GM19351 (cell line): ENCODE measurements around the gene PNPLA1.

Experiments
- ATAC-seq: cut with Tn5 transposase; IDR thresholded peaks from one replicate; pipeline ENCODE4 v1.9.1; 2021; ENCODE audit warnings: mild to moderate bottlenecking, moderate library complexity; ENCODE audit not compliant: unreplicated experiment

PNPLA1 gene

DNA sequence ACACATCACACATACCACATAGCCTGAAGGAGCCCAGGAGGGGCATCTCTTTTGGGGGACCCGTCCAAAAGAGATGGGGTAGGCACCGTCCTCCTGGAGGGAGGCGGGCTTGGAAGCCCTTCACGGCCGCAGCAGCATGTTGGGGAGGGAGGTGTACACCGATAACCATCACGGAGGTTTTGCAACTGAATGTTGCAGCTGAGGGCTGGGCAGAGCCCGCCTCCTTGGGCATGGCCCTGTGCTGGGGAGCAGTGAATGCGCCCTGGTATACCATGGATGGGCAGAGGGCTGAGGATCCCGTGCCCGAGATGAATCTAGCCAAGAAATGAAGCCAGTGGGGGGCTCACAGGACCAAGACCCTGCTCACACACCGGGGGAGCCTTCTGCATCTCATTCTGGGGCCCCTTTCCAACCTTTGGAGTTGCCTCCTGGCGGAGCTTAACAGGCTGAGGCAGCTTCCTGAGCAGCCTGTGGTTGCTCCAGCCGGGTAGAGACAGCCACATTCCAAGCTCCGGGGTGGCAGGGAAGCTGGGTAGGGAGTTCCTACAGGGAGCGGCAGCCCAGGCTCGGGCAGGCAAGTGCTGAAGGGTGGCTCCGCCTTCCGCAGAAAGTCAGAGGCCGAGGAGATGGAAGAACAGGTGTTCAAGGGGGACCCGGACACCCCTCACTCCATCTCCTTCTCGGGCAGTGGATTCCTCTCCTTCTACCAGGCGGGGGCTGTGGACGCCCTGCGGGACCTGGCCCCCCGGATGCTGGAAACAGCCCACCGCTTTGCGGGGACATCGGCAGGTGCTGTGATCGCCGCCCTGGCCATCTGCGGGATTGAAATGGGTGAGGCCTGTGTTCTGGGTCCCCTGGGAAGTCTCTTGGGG is at the start of gene PNPLA1:
TSS of gene PNPLA1 (plus strand) at position 227 of the 872 bp plus-strand sequence. CDS start at position 627, 400 bp downstream.
- ATAC-seq = no peak

- ATAC-seq = no peak
Measured at GRCh38 chr6:36220226-36220625, 49.6 kb upstream of the PNPLA1 start.

- ATAC-seq = no peak
Measured at GRCh38 chr6:36221674-36222073, 48.2 kb upstream of the PNPLA1 start.

DNA sequence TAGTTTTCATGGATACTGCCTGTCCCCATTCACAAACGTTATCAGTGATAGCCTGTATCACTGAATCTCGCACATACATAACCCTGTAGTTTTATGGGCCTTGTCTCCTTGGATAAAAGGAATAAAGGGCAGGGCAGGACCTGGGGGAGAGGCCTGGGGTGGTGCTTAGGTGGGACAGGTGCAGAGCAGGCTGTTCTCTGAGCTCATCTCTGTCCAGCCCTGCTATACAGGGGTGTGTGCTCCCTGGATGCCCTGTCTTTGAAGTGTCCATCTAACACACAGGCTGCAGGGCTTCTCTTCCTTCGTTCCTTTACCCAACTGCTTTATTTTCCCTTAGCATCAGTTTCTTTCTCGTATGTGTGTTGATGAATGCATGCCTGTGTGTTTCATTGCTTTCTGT is 46.9 kb upstream of the PNPLA1 start:
- no peak for ATAC-seq

DNA sequence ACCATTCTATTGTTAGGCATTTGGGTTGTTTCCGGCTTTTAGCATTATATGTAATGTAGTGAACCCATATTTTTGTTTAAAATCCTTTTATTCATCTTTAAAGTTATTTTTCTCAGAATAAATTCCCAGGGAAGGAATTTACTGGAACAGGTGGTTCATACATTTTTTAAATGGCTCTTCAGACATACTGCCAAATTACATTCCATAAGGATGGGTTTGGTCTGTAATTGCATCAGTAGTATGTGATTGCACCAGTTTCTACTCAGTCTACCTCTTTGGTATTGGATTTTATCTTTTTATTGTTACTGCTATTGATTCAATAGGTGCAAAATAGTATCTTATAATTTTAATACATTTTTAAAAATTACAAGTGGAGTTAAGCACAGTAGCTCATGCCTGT is 46.2 kb upstream of the PNPLA1 start:
- ATAC-seq = no peak

DNA sequence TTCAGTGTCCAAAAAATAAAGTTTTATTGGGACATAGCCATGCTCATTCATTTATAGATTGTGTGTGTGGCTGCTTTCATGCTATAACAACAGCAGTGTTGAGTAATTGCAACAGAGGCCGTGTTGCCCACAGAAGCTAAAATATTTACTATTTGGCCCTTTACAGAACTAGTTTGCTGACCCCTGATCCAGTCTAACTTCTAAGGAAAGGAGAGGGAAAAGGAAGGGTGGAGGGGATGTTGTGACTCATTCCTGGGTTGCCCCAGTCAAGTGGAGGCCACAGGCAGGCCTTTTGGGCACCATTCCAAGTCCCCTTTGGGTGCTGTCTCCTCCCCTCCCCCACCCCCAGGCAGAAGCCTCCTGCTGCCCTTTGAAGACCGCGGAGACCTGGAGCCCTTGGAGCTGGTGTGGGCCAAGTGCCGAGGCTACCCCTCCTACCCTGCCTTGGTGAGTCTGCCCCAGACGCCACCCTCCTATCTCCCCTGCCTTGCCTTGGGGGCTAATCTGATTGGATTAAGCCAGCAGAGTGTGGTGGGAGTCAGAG is 44.9 kb upstream of the PNPLA1 start:
- no peak for ATAC-seq

DNA sequence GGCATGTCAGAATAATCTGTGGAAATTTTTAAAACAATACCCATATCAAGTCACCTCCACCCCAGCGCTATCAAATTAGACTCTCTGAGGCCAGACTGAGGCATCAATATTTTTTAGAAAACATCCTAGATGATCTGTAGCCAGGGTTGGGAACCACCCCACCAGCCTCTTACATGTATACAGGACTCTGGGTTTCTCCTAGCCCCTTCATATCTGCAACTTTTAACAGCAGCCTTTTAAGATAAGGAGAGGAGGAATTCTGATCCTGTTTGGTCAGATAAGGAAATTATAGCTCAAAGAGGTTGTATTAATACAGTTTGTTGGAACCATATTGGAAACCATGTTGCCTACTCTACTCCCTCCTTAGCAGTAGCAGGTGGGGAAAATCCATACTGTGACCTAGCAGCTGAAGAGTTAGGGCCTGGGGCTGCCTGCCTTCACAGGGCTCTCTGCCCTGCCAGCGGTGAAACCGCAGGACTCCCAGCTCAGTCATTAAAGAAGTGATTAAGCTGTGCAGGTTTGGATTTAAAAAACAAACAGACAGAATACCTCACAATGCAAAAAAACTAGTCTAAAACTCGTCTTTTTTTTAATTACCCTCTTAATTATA is 43.3 kb upstream of the PNPLA1 start:
- no peak for ATAC-seq

- no peak for ATAC-seq
Measured at GRCh38 chr6:36227379-36228228, 42.3 kb upstream of the PNPLA1 start.

GRCh38 chr6:36229223-36229622 is 40.6 kb upstream of the PNPLA1 start:
- ATAC-seq = no peak

DNA sequence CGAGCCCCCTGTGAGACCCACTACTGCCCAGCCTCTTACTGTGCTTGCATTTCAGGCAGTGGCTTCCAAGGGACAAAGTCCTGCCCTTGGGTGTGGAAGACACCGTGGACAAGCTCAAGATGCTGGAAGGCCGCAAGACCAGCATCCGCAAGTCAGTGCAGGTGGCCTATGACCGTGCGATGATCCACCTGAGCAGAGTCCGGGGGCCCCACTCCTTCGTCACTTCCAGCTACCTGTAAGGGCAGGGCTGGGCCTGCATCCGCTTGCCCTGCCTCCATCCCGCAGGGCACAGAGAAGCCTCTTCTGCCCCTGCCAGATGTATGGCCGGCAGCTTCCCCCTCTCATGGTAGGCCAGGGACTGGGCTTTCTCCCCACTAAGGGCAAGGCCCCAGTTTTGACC is 39.5 kb upstream of the PNPLA1 start:
- ATAC-seq = no peak

DNA sequence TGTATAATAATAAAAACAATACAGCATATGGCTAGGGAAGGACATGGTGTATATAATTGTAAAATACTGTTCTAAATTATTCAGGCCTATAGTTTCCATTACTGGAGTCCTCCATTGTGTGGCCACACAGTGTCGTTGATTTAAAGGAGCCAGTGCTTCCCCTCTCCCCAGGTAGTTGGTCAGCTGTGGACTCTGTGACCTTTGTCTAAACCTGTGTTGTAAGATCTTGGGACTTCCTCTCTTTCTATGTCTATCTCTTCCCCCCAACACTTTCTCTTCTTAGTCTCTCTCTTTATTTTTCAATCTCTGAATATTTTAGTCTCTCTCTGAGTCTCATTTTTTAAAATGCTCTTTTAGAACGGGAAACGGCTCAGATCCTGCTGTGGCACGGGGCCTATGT is 37.7 kb upstream of the PNPLA1 start:
- no peak for ATAC-seq

DNA sequence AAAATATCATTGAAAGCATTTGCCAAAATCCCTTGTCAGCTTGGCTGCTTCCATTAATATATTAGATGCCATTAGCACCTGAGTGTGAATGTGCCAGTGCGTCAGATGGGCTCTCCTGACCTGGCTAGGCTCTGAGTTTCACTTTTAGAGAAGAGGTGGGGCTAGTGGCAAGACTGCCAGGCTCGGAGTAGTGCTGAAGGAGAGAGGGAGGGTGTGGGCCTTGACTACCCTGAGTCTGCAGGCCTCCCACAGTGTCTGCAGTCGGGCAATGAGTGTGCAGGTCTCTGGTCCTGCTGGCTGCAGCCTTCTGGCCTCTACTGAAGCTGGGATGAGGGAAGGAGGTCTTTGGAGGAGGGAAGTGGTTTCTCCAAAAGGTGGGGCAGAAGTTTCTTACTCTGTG is 34.6 kb upstream of the PNPLA1 start:
- no peak for ATAC-seq

GRCh38 chr6:36235862-36236261 is 34.0 kb upstream of the PNPLA1 start:
- no peak for ATAC-seq

DNA sequence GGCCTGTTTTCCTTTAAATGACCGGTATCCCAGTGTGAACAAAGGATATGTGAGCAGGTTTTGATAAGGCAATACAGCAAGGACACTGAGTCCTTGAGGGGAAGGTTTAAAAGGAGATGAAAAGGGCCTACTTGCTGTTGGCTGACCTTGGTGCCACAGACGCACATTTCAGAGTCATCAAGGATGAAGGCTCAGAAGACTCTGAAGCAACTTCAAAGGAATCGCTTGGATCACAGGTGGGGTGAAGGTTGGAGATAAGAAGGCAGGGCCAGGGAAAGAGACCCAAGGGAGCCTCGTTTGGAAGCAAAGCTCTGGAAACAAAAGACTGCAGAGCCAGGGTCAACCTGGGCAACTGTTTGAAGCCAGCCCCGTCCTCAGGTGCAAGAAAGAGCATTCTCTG is 30.1 kb upstream of the PNPLA1 start:
- ATAC-seq = no peak

DNA sequence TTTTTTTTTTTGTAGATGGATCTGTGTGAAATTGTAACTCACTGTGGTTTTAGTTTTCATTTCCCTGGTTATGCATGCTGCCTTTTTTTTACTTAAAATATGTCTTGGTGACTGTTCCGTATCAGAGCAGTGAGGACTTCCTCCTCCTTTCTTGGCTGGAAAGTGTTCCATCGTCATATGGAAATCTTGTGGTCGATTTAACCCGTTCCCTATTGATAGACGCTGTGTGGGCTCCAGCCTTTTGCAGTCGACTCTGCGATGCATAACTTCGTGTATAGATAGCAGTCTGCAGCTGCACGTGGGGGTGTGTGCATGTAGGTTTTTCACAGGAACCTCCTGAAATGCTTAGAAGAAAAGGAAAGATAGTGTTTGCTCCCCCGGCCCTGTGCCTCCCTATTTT is 28.1 kb upstream of the PNPLA1 start:
- ATAC-seq = peak; percentile 58

GRCh38 chr6:36242161-36242560 is 27.7 kb upstream of the PNPLA1 start:
- no peak for ATAC-seq

DNA sequence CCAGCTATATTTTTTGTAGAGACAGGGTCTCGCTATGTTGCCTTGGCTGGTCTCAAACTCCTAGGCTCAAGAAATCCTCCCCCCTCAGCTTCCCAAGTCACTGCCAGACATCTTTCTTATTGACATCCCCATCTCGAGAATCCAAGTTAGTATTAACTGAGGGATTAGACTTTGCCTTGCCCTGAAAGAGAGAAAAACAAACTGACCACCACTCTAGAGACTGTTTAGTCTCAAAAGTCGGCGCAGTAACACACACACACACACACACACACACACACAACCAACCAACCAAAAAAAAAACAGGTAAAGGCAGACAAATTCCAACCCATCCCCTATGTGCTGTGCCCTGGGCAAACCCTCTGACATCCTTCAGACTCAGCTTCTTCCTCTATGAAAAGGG is 27.2 kb upstream of the PNPLA1 start:
- no peak for ATAC-seq

- no peak for ATAC-seq
Measured at GRCh38 chr6:36243562-36244212, 26.2 kb upstream of the PNPLA1 start.

GRCh38 chr6:36244641-36245280 is 25.1 kb upstream of the PNPLA1 start:
- ATAC-seq = no peak

DNA sequence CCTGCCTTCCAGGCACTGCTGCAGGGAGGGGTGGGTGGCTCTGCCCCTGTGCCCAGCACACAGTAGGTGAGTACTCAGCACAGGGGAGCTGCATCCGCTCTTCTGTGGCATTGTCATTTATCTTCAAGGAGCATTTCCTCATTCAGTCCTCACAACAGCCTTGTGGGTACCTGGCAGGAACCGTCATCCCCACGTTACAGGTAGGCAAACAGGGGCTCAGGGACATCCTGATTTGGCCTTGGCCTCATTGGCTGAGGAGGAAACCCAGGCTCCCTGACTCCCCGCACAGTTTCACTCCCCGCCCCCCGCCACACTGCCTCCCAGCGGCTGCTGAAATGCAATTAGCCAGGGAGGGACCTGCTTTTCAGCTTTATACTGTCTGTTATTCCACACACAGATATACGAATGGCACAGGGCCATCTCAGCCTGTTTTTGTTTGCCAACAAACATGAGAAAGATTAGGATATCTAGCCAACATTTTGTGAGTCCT is 24.2 kb upstream of the PNPLA1 start:
- no peak for ATAC-seq
